Upper lobe of right lung (tissue), 1 donor: ENCODE results near the gene BCAS3. TPM values are rescaled to one million over a fixed set of nuclear protein-coding genes. Genes with fewer than 3 reads are reported as not detected.
"Not testable (repeated sequence)": the region's sequence is repeated elsewhere in the genome, so short reads cannot be mapped to it uniquely, and the experiment has no call there.

Source experiments
- ATAC-seq: fragments of 200-7000 bp; cut with Tn5 transposase; one replicate; pipeline ENCODE4 v1.9.1; 2020; ENCODE audit warnings: mild to moderate bottlenecking, moderate library complexity
- DNase-seq: peaks from one replicate; pipeline ENCODE4 v3.0.0-alpha.2; 2020
- H3K27ac ChIP-seq: fragments of 200-600 bp; one replicate; pipeline ENCODE4 v1.8.0; 2022
- H3K27me3 ChIP-seq: fragments of 200-600 bp; one replicate; pipeline ENCODE4 v1.8.0; 2022; ENCODE audit warnings: mild to moderate bottlenecking
- H3K36me3 ChIP-seq: fragments of 200-600 bp; one replicate; pipeline ENCODE4 v1.8.0; 2022
- H3K4me1 ChIP-seq: fragments of 200-600 bp; one replicate; pipeline ENCODE4 v1.8.0; 2022
- H3K4me3 ChIP-seq: fragments of 200-600 bp; one replicate; pipeline ENCODE4 v1.8.0; 2022; ENCODE audit warnings: mild to moderate bottlenecking
- H3K9me3 ChIP-seq: fragments of 200-600 bp; one replicate; pipeline ENCODE4 v1.8.0; 2022
- CTCF ChIP-seq: fragments of 200-600 bp; IDR thresholded peaks from one replicate; pipeline ENCODE4 v1.8.0; 2022; ENCODE audit warnings: antibody characterized with exemption
- intact Hi-C: fragments of 100-400 bp; cut with DNase I; formaldehyde crosslinking; loops from one replicate; pipeline ENCODE4 v1.11.0; 2022
- total RNA-seq: library from RNA; stranded (reverse); fragmentation: NEBNext Ultra II Directional; extraction: Animal tissue kit (Norgen Biotek cat#: 25700); gene quantifications from one replicate; pipeline ENCODE4 v1.2.1, GENCODE V29; 2021
- donor health status: DM: no; HTN: yes; CAD: no; lungs with severe emphysema.

Gene BCAS3
- total RNA-seq, 1 donor from 2014 or later: 23.5 TPM

DNA sequence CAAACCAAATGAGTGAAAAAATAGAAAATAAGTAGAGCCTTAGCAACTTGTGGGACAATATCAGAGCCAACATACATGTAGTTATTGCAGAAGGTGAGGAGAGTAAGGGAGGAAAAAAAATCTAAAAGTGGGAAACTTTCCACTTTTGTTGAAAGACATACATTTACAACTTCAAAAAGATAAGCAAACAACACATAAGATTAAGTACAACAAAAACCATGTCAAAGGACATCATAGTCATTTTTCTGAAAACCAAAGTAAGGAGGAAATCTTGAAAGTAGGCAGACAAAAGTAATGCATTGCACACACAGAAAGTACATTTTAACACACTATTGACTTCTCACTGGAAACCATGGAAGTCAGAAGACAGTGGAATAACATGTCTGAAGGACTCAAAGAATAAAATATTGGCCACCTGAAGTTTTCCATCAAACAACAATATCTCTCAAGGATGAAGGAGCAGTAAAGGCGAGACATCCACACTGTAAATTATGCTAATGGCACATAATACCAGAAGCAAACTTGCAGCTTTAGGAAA is 291.9 kb downstream of the BCAS3 start:
- intact Hi-C loops: no loop called here
- TF ChIP-seq CTCF: no peak
- no peak overlapping the region for H3K4me3 ChIP-seq
- no peak overlapping the region for H3K27ac ChIP-seq
- H3K27me3 ChIP-seq: no peaks in the 10 kb centered on the region
- no peaks in the 10 kb centered on the region for H3K4me1 ChIP-seq
- no peaks in the 10 kb centered on the region for H3K9me3 ChIP-seq
- H3K36me3 ChIP-seq: no peaks in the 10 kb centered on the region
- ATAC-seq (no peak), DNase-seq (no peak)

GRCh38 chr17:60970741-60971140 is 293.1 kb downstream of the BCAS3 start:
- no peaks in the 10 kb centered on the region for H3K9me3 ChIP-seq
- no peak overlapping the region for H3K27ac ChIP-seq
- no peaks in the 10 kb centered on the region for H3K36me3 ChIP-seq
- H3K27me3 ChIP-seq: no peaks in the 10 kb centered on the region
- TF ChIP-seq CTCF: no peak
- intact Hi-C loops: no loop called here
- no peaks in the 10 kb centered on the region for H3K4me1 ChIP-seq
- ATAC-seq (no peak), DNase-seq (no peak)
- H3K4me3 ChIP-seq: no peak overlapping the region

GRCh38 chr17:60971515-60972369 is 294.1 kb downstream of the BCAS3 start:
- no peaks in the 10 kb centered on the region for H3K4me1 ChIP-seq
- DNase-seq (no peak), ATAC-seq (peak; percentile 75)
- no peaks in the 10 kb centered on the region for H3K9me3 ChIP-seq
- intact Hi-C loops: no loop called here
- peak; percentile 64 for TF ChIP-seq CTCF
- H3K27me3 ChIP-seq: no peaks in the 10 kb centered on the region
- no peak overlapping the region for H3K4me3 ChIP-seq
- H3K36me3 ChIP-seq: no peaks in the 10 kb centered on the region
- no peak overlapping the region for H3K27ac ChIP-seq

- DNase-seq, H3K4me3 ChIP-seq, H3K27me3 ChIP-seq, H3K36me3 ChIP-seq, H3K9me3 ChIP-seq, H3K27ac ChIP-seq, H3K4me1 ChIP-seq, ATAC-seq, intact Hi-C loops: not testable (repeated sequence)
Measured at GRCh38 chr17:60976861-60977260, 299.2 kb downstream of the BCAS3 start.

GRCh38 chr17:60989379-60989778 is 311.7 kb downstream of the BCAS3 start:
- no peak for TF ChIP-seq CTCF
- no peaks in the 10 kb centered on the region for H3K36me3 ChIP-seq

DNA sequence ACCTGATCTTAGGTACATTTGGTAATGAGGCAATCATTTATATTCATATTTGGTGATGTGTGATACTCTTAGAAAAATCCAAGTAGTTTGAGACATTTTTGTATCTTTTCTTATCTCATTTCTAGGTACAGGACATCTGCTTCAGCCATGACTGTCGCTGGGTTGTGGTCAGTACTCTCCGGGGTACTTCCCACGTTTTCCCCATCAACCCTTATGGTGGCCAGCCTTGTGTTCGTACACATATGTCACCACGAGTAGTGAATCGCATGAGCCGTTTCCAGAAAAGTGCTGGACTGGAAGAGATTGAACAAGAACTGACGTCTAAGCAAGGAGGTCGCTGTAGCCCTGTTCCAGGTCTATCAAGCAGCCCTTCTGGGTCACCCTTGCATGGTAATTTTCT is 312.2 kb downstream of the BCAS3 start:
- intact Hi-C loops: no loop called here
- no peak overlapping the region for H3K27ac ChIP-seq
- H3K9me3 ChIP-seq: no peaks in the 10 kb centered on the region
- DNase-seq (no peak), ATAC-seq (no peak)
- no peak overlapping the region for H3K4me3 ChIP-seq
- H3K27me3 ChIP-seq: no peaks in the 10 kb centered on the region
- no peaks in the 10 kb centered on the region for H3K36me3 ChIP-seq
- no peak for TF ChIP-seq CTCF
- H3K4me1 ChIP-seq: no peaks in the 10 kb centered on the region

More at GRCh38 chr17:60989379-60989778, 311.7 kb downstream of the BCAS3 start:
- H3K27ac ChIP-seq: no peak overlapping the region
- no peak overlapping the region for H3K4me3 ChIP-seq
- no peaks in the 10 kb centered on the region for H3K27me3 ChIP-seq
- H3K4me1 ChIP-seq: no peaks in the 10 kb centered on the region
- intact Hi-C loops: no loop called here
- no peaks in the 10 kb centered on the region for H3K9me3 ChIP-seq
- no peak for ATAC-seq
- no peak for DNase-seq
